ENCODE data around the gene NUBP1. TPM values are rescaled to one million over a fixed set of nuclear protein-coding genes. Genes with fewer than 3 reads are reported as not detected.

Gene NUBP1
- total RNA-seq, result 19.5 and 20.0 TPM in 2 replicates

DNA sequence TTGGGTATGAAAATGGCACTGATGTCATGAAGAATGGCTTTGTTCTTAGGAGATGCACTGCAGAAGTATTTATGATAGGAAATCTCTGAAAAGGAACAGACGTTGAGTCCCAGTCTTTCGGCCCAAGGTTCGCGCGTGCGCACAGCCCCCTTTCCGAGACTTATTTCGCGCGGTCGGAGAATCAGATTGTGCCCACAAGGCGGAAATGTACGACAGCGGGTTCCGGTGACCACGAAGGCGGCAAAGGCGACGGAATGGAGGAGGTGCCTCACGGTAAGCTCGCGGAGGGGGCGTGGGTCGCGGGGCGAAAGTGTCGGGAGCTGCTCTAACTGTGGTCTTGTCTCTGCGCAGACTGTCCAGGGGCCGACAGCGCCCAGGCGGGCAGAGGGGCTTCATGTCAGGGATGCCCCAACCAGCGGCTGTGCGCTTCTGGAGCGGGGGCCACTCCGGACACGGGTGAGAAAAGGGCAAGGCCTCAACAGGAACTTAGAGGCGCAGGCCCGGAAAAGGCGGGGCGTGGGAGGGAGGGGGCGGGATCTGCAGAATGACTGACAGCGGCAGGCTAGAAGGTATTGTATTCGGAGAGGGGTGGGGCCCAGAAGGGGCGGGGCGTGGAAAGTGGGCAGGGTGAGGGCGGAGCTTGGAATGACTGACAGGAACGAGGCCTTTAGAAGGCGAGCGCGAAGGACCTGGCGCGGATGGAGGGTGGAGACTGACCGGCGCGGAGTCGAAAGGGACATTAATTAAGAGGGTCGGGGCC is at the start of gene NUBP1:
TSS of gene NUBP1 (plus strand) at position 233 of the 760 bp plus-strand sequence. CDS start at position 255, 22 bp downstream.
- Histone ChIP-seq H3K79me2 (ENCODE audit: insufficient read depth, low read length) (peaks cover 2% of the 10 kb centered on the region), H3K27me3 (ENCODE audit: insufficient read depth, low read length) (no peaks in the 10 kb centered on the region), H3K27ac (ENCODE audit: low read depth, low read length) (peak within 1 kb of the TSS; percentile 90), H3K36me3 (ENCODE audit: insufficient read depth, low read length) (peaks cover 11% of the 10 kb centered on the region), H3K4me2 (ENCODE audit: insufficient read depth, low read length) (peak within 1 kb of the TSS; percentile 98), H3K4me3 (ENCODE audit: insufficient read depth, low read length) (peak within 1 kb of the TSS; percentile 76), H3K4me1 (ENCODE audit: insufficient read depth, low read length) (peaks cover 11% of the 10 kb centered on the region), H2AFZ (ENCODE audit: low read length) (peak within 1 kb of the TSS; percentile 97), H3K9me3 (ENCODE audit: low read depth, low read length) (no peaks in the 10 kb centered on the region), H4K20me1 (ENCODE audit: insufficient read depth, low read length) (no peaks in the 10 kb centered on the region)
- TF ChIP-seq, protein P1, sequence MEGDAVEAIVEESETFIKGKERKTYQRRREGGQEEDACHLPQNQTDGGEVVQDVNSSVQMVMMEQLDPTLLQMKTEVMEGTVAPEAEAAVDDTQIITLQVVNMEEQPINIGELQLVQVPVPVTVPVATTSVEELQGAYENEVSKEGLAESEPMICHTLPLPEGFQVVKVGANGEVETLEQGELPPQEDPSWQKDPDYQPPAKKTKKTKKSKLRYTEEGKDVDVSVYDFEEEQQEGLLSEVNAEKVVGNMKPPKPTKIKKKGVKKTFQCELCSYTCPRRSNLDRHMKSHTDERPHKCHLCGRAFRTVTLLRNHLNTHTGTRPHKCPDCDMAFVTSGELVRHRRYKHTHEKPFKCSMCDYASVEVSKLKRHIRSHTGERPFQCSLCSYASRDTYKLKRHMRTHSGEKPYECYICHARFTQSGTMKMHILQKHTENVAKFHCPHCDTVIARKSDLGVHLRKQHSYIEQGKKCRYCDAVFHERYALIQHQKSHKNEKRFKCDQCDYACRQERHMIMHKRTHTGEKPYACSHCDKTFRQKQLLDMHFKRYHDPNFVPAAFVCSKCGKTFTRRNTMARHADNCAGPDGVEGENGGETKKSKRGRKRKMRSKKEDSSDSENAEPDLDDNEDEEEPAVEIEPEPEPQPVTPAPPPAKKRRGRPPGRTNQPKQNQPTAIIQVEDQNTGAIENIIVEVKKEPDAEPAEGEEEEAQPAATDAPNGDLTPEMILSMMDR (IDR thresholded peaks at IDR 0.05; ENCODE audit: extremely low read depth, low read depth, low read length), result no peak
- DNase-seq (ENCODE audit: insufficient read length, low spot score, missing footprints), result peak; percentile 94

DNA sequence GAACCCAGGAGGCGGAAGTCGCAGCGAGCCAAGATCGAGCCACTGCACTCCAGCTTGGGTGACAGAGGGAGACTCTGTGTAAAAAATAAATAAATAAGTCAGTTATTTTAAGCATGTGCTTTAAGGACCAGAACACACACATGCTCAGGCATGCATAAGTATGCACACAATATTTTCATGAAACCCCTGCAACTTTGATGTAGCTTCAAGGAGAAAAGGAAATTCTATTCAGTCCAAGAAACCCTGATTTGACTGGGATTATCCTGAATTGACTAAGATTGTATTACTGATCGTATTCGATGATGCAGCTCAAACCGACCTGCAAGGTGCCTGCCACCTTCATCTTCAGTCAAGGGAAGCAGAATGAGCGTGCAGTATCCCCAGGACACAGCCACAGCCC is 49.8 kb upstream of the NUBP1 start:
- no peak overlapping the region for H3K4me2 ChIP-seq (ENCODE audit: insufficient read depth, low read length)
- no peak overlapping the region for H3K4me3 ChIP-seq (ENCODE audit: insufficient read depth, low read length)
- H3K9me3 ChIP-seq (ENCODE audit: low read depth, low read length), result no peaks in the 10 kb centered on the region
- peak; percentile 51 for DNase-seq (ENCODE audit: insufficient read length, low spot score, missing footprints)
- H3K27ac ChIP-seq (ENCODE audit: low read depth, low read length), result no peak overlapping the region
- H3K79me2 ChIP-seq (ENCODE audit: insufficient read depth, low read length), result no peaks in the 10 kb centered on the region
- no peaks in the 10 kb centered on the region for H3K36me3 ChIP-seq (ENCODE audit: insufficient read depth, low read length)
- H3K4me1 ChIP-seq (ENCODE audit: insufficient read depth, low read length), result no peaks in the 10 kb centered on the region
- H3K27me3 ChIP-seq (ENCODE audit: insufficient read depth, low read length), result no peaks in the 10 kb centered on the region
- no peak overlapping the region for H2AFZ ChIP-seq (ENCODE audit: low read length)
- TF ChIP-seq, protein P1 (IDR thresholded peaks at IDR 0.05; ENCODE audit: extremely low read depth, low read depth, low read length), result no peak
- no peaks in the 10 kb centered on the region for H4K20me1 ChIP-seq (ENCODE audit: insufficient read depth, low read length)

DNA sequence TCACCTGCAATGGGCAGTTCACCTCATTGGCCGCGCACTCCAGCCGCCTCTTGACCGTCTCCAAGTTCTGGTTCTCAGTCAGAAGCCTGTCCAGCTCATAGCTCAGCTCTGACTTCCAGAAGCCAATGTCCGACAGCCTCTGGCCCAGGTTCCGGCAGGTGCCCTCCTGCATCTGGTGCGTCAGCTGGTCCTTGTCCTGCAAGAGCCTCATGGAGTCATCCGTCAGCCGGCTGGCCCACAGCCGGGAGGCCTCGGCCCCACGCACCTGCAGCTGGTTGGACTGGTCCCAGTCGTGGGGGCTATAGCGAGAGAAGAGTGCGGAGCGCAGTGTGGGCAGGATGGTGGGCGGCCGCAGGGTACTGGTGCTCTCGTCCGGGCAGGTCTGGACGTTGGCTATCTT is 49.3 kb upstream of the NUBP1 start:
- DNase-seq (ENCODE audit: insufficient read length, low spot score, missing footprints), result no peak
- no peak overlapping the region for H3K4me3 ChIP-seq (ENCODE audit: insufficient read depth, low read length)
- H2AFZ ChIP-seq (ENCODE audit: low read length), result no peak overlapping the region
- H3K27me3 ChIP-seq (ENCODE audit: insufficient read depth, low read length), result no peaks in the 10 kb centered on the region
- no peak overlapping the region for H3K4me2 ChIP-seq (ENCODE audit: insufficient read depth, low read length)
- H4K20me1 ChIP-seq (ENCODE audit: insufficient read depth, low read length), result no peaks in the 10 kb centered on the region
- H3K79me2 ChIP-seq (ENCODE audit: insufficient read depth, low read length), result no peaks in the 10 kb centered on the region
- TF ChIP-seq, protein P1 (IDR thresholded peaks at IDR 0.05; ENCODE audit: extremely low read depth, low read depth, low read length), result no peak
- no peaks in the 10 kb centered on the region for H3K36me3 ChIP-seq (ENCODE audit: insufficient read depth, low read length)
- H3K27ac ChIP-seq (ENCODE audit: low read depth, low read length), result no peak overlapping the region
- no peaks in the 10 kb centered on the region for H3K9me3 ChIP-seq (ENCODE audit: low read depth, low read length)
- H3K4me1 ChIP-seq (ENCODE audit: insufficient read depth, low read length), result no peaks in the 10 kb centered on the region

DNA sequence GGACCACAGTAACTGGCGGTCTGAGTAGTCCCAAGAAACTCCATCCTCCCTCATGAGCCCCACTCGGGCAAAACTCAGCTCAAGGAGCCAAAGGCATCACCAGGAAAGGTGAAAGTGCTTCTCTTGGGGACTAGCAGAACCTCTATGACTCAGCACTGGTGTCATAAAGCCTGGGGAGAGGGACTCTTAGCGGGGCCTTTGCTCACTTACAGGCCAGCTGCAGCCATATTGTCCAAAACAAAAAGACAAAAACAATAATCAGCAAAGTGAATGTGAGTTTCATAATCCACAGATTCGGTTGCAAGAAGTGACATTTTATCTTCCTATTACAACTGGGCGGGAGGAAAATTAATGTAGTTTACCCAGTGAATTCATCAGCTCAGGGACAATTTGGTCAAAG is 48.8 kb upstream of the NUBP1 start, which contains the start of gene TEKT5:
TSS of gene TEKT5 (minus strand) at position 101 of the 400 bp plus-strand sequence. CDS start at position 44, 57 bp downstream.
- Histone ChIP-seq H3K4me2 (ENCODE audit: insufficient read depth, low read length) (no peak within 1 kb of the TSS), H3K27me3 (ENCODE audit: insufficient read depth, low read length) (no peaks in the 10 kb centered on the region), H3K36me3 (ENCODE audit: insufficient read depth, low read length) (no peaks in the 10 kb centered on the region), H3K4me1 (ENCODE audit: insufficient read depth, low read length) (no peaks in the 10 kb centered on the region), H3K4me3 (ENCODE audit: insufficient read depth, low read length) (no peak within 1 kb of the TSS), H3K9me3 (ENCODE audit: low read depth, low read length) (no peaks in the 10 kb centered on the region), H3K79me2 (ENCODE audit: insufficient read depth, low read length) (no peaks in the 10 kb centered on the region), H2AFZ (ENCODE audit: low read length) (no peak within 1 kb of the TSS), H4K20me1 (ENCODE audit: insufficient read depth, low read length) (no peaks in the 10 kb centered on the region), H3K27ac (ENCODE audit: low read depth, low read length) (no peak within 1 kb of the TSS)
- DNase-seq (ENCODE audit: insufficient read length, low spot score, missing footprints), result peak; percentile 59
- TF ChIP-seq, protein P1 (IDR thresholded peaks at IDR 0.05; ENCODE audit: extremely low read depth, low read depth, low read length), result no peak
